Loucy (cell line): ENCODE measurements around the gene CSNK2A1.

Experiments used
- H2AFZ ChIP-seq: fragments of 200-600 bp; sonication (generic); 2 replicates; pipeline ENCODE4 v1.6.0; 2016; ENCODE audit warnings: antibody characterized with exemption, mild to moderate bottlenecking, low read length, moderate library complexity
- H3F3A ChIP-seq: fragments of 200-600 bp; 2 replicates; pipeline ENCODE4 v1.6.0; 2016; ENCODE audit warnings: antibody characterized with exemption, low read depth, mild to moderate bottlenecking
- H3K27me3 ChIP-seq: fragments of 200-600 bp; sonication (generic); 2 replicates; pipeline ENCODE4 v1.6.1; 2014; ENCODE audit warnings: low read length, mild to moderate bottlenecking; ENCODE audit not compliant: insufficient read depth, poor library complexity, severe bottlenecking
- H3K36me3 ChIP-seq: fragments of 200-600 bp; sonication (generic); 2 replicates; pipeline ENCODE4 v1.6.1; 2016; ENCODE audit warnings: low read length; ENCODE audit not compliant: insufficient read depth
- H3K4me1 ChIP-seq: fragments of 200-600 bp; sonication (generic); 2 replicates; pipeline ENCODE4 v1.5.1; 2014; ENCODE audit warnings: low read length, mild to moderate bottlenecking; ENCODE audit not compliant: insufficient read depth, poor library complexity, severe bottlenecking
- H3K4me2 ChIP-seq: fragments of 200-600 bp; sonication (generic); 2 replicates; pipeline ENCODE4 v1.6.0; 2014; ENCODE audit warnings: antibody characterized with exemption, low read length, low read depth, mild to moderate bottlenecking; ENCODE audit not compliant: poor library complexity, severe bottlenecking
- H3K4me3 ChIP-seq: fragments of 200-600 bp; sonication (generic); 2 replicates; pipeline ENCODE4 v1.5.1; 2014; ENCODE audit warnings: low read length, mild to moderate bottlenecking, mixed read lengths; ENCODE audit not compliant: poor library complexity, severe bottlenecking
- H3K79me2 ChIP-seq: fragments of 200-600 bp; sonication (generic); 2 replicates; pipeline ENCODE4 v1.6.1; 2014; ENCODE audit warnings: low read length; ENCODE audit not compliant: insufficient read depth
- H3K9ac ChIP-seq: fragments of 200-600 bp; sonication (generic); 2 replicates; pipeline ENCODE4 v1.6.0; 2014; ENCODE audit warnings: mild to moderate bottlenecking, low read depth, low read length, moderate library complexity; ENCODE audit not compliant: poor library complexity, severe bottlenecking
- H3K9me2 ChIP-seq: fragments of 200-600 bp; sonication (generic); replicated peaks from 2 replicates; pipeline ENCODE4 v1.6.1; 2016; ENCODE audit warnings: low read depth, low read length, mixed read lengths
- H3K9me3 ChIP-seq: fragments of 200-600 bp; sonication (generic); 2 replicates; pipeline ENCODE4 v1.6.1; 2014; ENCODE audit warnings: mild to moderate bottlenecking, antibody characterized with exemption, low read length, low read depth; ENCODE audit not compliant: insufficient read depth
- H4K20me1 ChIP-seq: fragments of 200-600 bp; sonication (generic); 2 replicates; pipeline ENCODE4 v1.6.0; 2014; ENCODE audit warnings: antibody characterized with exemption, low read length, mild to moderate bottlenecking; ENCODE audit not compliant: insufficient read depth, poor library complexity, severe bottlenecking
- EZH2phosphoT487 ChIP-seq: fragments of 200-600 bp; IDR thresholded peaks from 2 replicates; pipeline ENCODE4 v1.6.1; 2018; ENCODE audit warnings: antibody characterized with exemption, mild to moderate bottlenecking, moderate library complexity, borderline replicate concordance
- TF ChIP-seq, protein P1 (sequence below): fragments of 200-600 bp; sonication (generic); conservative IDR thresholded peaks from 2 replicates; pipeline ENCODE4 v1.5.1; 2014; ENCODE audit warnings: mild to moderate bottlenecking, antibody characterized with exemption, low read length

Gene CSNK2A1

GRCh38 chr20:546353-546752 is 2.8 kb upstream of the CSNK2A1 start:
- Histone ChIP-seq H3K9ac (no peak overlapping the region), H3K4me1 (peaks cover 26% of the 10 kb centered on the region), H2AFZ (no peak overlapping the region), H3K4me3 (no peak overlapping the region), H4K20me1 (peaks cover 18% of the 10 kb centered on the region), H3K9me3 (no peaks in the 10 kb centered on the region), H3K9me2 (no peaks in the 10 kb centered on the region), H3K27me3 (peaks cover 30% of the 10 kb centered on the region), H3K4me2 (no peak overlapping the region), H3K36me3 (no peaks in the 10 kb centered on the region), H3K79me2 (peaks cover 21% of the 10 kb centered on the region), H3F3A (no peaks in the 10 kb centered on the region)
- TF ChIP-seq EZH2phosphoT487: no peak
- TF ChIP-seq, protein P1, sequence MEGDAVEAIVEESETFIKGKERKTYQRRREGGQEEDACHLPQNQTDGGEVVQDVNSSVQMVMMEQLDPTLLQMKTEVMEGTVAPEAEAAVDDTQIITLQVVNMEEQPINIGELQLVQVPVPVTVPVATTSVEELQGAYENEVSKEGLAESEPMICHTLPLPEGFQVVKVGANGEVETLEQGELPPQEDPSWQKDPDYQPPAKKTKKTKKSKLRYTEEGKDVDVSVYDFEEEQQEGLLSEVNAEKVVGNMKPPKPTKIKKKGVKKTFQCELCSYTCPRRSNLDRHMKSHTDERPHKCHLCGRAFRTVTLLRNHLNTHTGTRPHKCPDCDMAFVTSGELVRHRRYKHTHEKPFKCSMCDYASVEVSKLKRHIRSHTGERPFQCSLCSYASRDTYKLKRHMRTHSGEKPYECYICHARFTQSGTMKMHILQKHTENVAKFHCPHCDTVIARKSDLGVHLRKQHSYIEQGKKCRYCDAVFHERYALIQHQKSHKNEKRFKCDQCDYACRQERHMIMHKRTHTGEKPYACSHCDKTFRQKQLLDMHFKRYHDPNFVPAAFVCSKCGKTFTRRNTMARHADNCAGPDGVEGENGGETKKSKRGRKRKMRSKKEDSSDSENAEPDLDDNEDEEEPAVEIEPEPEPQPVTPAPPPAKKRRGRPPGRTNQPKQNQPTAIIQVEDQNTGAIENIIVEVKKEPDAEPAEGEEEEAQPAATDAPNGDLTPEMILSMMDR: no peak

- H3K36me3 ChIP-seq: no peaks in the 10 kb centered on the region
- H3K4me2 ChIP-seq: peak overlapping the region; percentile 93
- peak overlapping the region; percentile 92 for H3K9ac ChIP-seq
- H3F3A ChIP-seq: no peaks in the 10 kb centered on the region
- peak overlapping the region; percentile 91 for H2AFZ ChIP-seq
- H3K4me3 ChIP-seq: peak overlapping the region; percentile 87
- H3K9me3 ChIP-seq: no peaks in the 10 kb centered on the region
- TF ChIP-seq, protein P1: no peak
- TF ChIP-seq EZH2phosphoT487: no peak
- peaks cover 30% of the 10 kb centered on the region for H3K27me3 ChIP-seq
- peaks cover 43% of the 10 kb centered on the region for H3K79me2 ChIP-seq
- peaks cover 47% of the 10 kb centered on the region for H3K4me1 ChIP-seq
- H4K20me1 ChIP-seq: peaks cover 39% of the 10 kb centered on the region
- H3K9me2 ChIP-seq: no peaks in the 10 kb centered on the region
Measured at GRCh38 chr20:544153-544725, 649 bp upstream of the CSNK2A1 start.

DNA sequence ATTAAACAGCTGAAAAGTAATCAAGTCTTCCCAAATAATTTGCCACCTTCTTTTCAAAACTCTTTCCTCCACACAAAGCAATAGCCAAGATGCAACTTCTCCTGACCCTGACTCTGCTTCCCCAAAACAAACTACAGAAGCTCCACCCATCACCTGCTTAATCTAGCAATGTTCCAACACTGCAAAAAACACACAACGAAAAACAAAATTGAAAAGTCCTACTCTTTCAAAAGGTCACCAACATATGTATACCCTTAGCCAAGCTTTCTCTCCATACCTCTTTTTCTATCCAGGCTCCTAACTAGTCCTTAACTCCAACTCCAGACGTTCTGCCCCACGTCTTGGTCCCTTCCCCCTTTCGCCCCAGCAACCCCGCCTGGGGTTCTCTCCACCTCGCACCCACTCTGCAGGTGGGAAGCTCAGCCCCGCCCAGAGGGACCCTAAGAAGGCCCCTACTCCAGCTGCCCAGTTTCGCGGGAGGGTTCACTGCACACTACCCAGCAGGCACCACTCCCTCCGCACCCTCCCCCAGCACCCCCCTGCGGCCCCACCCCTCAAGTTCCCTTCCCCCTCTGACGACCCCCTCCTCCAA is 717 bp downstream of the CSNK2A1 start:
- no peaks in the 10 kb centered on the region for H3F3A ChIP-seq
- H3K36me3 ChIP-seq: no peaks in the 10 kb centered on the region
- H2AFZ ChIP-seq: no peak overlapping the region; the same call in 1 of the 2 replicates
- H3K4me2 ChIP-seq: peak overlapping the region; percentile 93
- H4K20me1 ChIP-seq: peaks cover 52% of the 10 kb centered on the region
- peaks cover 53% of the 10 kb centered on the region for H3K4me1 ChIP-seq
- no peaks in the 10 kb centered on the region for H3K9me2 ChIP-seq
- TF ChIP-seq EZH2phosphoT487: no peak
- TF ChIP-seq, protein P1: no peak
- peak overlapping the region; percentile 87 for H3K4me3 ChIP-seq
- peak overlapping the region; percentile 92 for H3K9ac ChIP-seq
- H3K79me2 ChIP-seq: peaks cover 56% of the 10 kb centered on the region
- peaks cover 30% of the 10 kb centered on the region for H3K27me3 ChIP-seq
- H3K9me3 ChIP-seq: no peaks in the 10 kb centered on the region
